ENCODE measurements around the gene TMEM151B. TPM values are rescaled to one million over a fixed set of nuclear protein-coding genes. Genes with fewer than 3 reads are reported as not detected.
"Not testable (repeated sequence)": the region's sequence is repeated elsewhere in the genome, so short reads cannot be mapped to it uniquely, and the experiment has no call there.

Gene TMEM151B
- total and polyA plus RNA-seq, 10 donors = 0.03 to 0.17 (median 0.11) TPM; not detected in 7

GRCh38 chr6:44229376-44230033 lies 40.7 kb upstream of the TMEM151B start:
- Histone ChIP-seq H3K36me3 (peaks cover 0 to 42% (median 0%) of the 10 kb centered on the region in 6 donors), H3K27ac (no peak overlapping the region), H3K9me3 (no peaks in the 10 kb centered on the region), H3K27me3 (replicated peaks in 1 of 7) (no peaks in the 10 kb centered on the region), H3K4me1 (peaks cover 0 to 61% (median 27%) of the 10 kb centered on the region in 6 donors), H3K4me3 (no peak overlapping the region)
- TF ChIP-seq POLR2AphosphoS5 (IDR thresholded peaks at IDR 0.05) (peak in 1 of 3 donors; percentile 33), POLR2A (IDR thresholded peaks at IDR 0.05) (no peak)
- DNase-seq = no peak
- intact Hi-C loops (cut with DNase I; ENCODE audit: low total_unique reads) = loop anchor here (10.0 kb wide), 2 partner anchors 55 to 135 kb away; no protein-coding TSS in a partner anchor
- WGBS, 5 donors = 68 to 83% (median 72%) methylated on average over 9 to 11 of the region's 11 CpGs

- no peak for DNase-seq
- intact Hi-C loops (cut with DNase I; ENCODE audit: low total_unique reads) = loop anchor here (10.0 kb wide), 2 partner anchors 55 to 135 kb away; no protein-coding TSS in a partner anchor
- H3K36me3 ChIP-seq = peaks cover 0 to 42% (median 0%) of the 10 kb centered on the region in 6 donors
Measured at GRCh38 chr6:44230034-44230675, 40.1 kb upstream of the TMEM151B start.

GRCh38 chr6:44231426-44231825 lies 38.8 kb upstream of the TMEM151B start:
- H3K9me3 ChIP-seq; H3K27ac ChIP-seq; H3K27me3 ChIP-seq (replicated peaks in 1 of 7); DNase-seq; H3K4me3 ChIP-seq: not testable (repeated sequence)
- Histone ChIP-seq H3K4me1 (peaks cover 0 to 63% (median 21%) of the 10 kb centered on the region in 6 donors), H3K36me3 (peaks cover 0 to 42% (median 0%) of the 10 kb centered on the region in 6 donors)
- WGBS, 5 donors = 73 to 84% (median 79%) methylated on average over 9 of the region's 9 CpGs
- intact Hi-C loops (cut with DNase I; ENCODE audit: low total_unique reads) = loop anchor here (10.0 kb wide), 2 partner anchors 57 to 137 kb away; no protein-coding TSS in a partner anchor

More at GRCh38 chr6:44230034-44230675, 40.1 kb upstream of the TMEM151B start:
- no peak overlapping the region for H3K27ac ChIP-seq
- no peak overlapping the region for H3K4me3 ChIP-seq
- peaks cover 0 to 63% (median 25%) of the 10 kb centered on the region in 6 donors for H3K4me1 ChIP-seq
- no peaks in the 10 kb centered on the region for H3K9me3 ChIP-seq
- WGBS, 5 donors = 94 to 99% (median 96%) methylated on average over 10 of the region's 10 CpGs
- TF ChIP-seq CTCF (IDR thresholded peaks at IDR 0.05 in 8 of 11, conservative IDR thresholded peaks at IDR 0.05 in 3 of 11) = no peak
- TF ChIP-seq POLR2AphosphoS5 (IDR thresholded peaks at IDR 0.05) = no peak
- no peak for TF ChIP-seq POLR2A (IDR thresholded peaks at IDR 0.05)
- H3K27me3 ChIP-seq (replicated peaks in 1 of 7) = no peaks in the 10 kb centered on the region

GRCh38 chr6:44232676-44233566 lies 37.3 kb upstream of the TMEM151B start:
- Histone ChIP-seq H3K27ac (peak overlapping the region in 2 of 8 donors; percentile 4 to 61), H3K9me3 (no peaks in the 10 kb centered on the region), H3K4me3 (no peak overlapping the region), H3K4me1 (peaks cover 4 to 68% (median 26%) of the 10 kb centered on the region in 6 donors), H3K36me3 (peaks cover 0 to 37% (median 0%) of the 10 kb centered on the region in 6 donors), H3K27me3 (replicated peaks in 1 of 7) (no peaks in the 10 kb centered on the region)
- intact Hi-C loops (cut with DNase I; ENCODE audit: low total_unique reads) = loop anchor here (10.0 kb wide), 2 partner anchors 58 to 138 kb away; no protein-coding TSS in a partner anchor
- WGBS, 5 donors = 68 to 87% (median 81%) methylated on average over 15 to 16 of the region's 16 CpGs
- no peak for DNase-seq
- TF ChIP-seq CTCF (IDR thresholded peaks at IDR 0.05 in 8 of 11, conservative IDR thresholded peaks at IDR 0.05 in 3 of 11) (no peak), POLR2A (IDR thresholded peaks at IDR 0.05) (no peak), POLR2AphosphoS5 (IDR thresholded peaks at IDR 0.05) (no peak)

Measured in spleen (tissue), 11 donors.